GM19025 (cell line): ENCODE results near the gene LILRA2.
A peak's percentile ranks its signal among the peaks of the same experiment; 100 is the strongest.
"Not testable (repeated sequence)": the region's sequence is repeated elsewhere in the genome, so short reads cannot be mapped to it uniquely, and the experiment has no call there.

ENCODE experiments used
- ATAC-seq: cut with Tn5 transposase; IDR thresholded peaks from one replicate; pipeline ENCODE4 v1.9.1; 2021; ENCODE audit warnings: mild to moderate bottlenecking, low read depth, moderate library complexity; ENCODE audit not compliant: unreplicated experiment

Gene LILRA2

DNA sequence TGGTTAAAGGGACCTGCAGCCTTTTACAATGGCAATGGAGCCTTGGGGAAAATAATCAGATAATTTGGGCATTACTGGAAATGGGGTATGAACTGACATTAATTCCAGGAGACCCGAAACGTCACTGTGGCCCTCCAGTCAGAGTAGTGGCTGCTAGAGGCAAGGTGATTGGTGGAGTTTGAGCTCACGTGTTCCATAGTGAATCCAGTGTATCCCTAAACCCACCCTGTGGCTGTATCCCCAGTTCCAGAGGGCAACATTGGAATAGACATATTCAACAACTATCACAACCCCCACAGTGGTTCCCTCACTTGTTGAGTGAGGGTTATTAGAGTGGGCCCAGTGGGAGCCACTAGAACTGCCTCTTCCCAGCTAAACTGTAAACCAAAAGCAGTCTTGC lies 3.3 kb upstream of the LILRA2 start:
- no peak for ATAC-seq

DNA sequence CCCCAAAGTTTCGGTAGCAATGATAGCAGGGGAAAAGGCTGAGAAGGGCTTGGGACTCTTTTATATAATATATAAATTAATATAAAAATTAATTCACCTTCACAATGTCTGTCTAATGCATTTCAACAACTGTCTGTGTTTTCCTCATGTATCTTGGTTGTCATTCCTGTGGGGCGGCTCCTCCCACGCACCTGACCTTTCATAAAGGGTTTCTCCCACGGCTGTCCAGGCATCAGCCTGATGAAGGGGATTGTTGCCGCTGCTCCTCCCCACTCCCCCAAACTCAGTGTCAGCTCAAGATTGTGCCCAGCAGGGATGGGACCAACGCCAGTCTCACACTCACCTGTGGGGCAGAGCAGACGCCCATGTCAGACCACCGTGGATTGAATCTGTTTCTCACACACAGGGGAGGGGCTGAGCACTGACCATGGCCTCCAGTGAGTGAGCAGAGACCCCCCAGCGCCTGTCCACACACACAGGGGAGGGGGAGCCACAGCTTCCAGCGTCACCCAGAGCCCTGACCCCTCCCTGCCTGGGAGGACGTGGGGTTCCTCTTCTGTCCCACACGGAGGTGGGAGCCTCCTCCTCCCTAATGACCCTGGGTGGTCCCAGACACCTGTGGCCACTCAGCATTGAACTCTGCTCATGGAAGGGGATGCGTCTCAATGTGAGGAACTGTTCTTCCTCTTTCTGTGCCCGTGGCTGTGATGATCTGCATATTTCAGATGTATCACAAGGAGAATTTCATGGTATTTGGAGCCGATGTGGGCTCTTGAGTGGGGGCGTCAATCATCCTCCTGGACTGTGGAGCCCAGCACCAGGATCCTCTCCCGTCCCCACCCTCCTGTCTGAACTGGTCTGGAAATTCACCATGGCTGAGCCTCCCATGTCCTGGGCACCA lies 1.6 kb upstream of the LILRA2 start:
- not testable (repeated sequence) for ATAC-seq

DNA sequence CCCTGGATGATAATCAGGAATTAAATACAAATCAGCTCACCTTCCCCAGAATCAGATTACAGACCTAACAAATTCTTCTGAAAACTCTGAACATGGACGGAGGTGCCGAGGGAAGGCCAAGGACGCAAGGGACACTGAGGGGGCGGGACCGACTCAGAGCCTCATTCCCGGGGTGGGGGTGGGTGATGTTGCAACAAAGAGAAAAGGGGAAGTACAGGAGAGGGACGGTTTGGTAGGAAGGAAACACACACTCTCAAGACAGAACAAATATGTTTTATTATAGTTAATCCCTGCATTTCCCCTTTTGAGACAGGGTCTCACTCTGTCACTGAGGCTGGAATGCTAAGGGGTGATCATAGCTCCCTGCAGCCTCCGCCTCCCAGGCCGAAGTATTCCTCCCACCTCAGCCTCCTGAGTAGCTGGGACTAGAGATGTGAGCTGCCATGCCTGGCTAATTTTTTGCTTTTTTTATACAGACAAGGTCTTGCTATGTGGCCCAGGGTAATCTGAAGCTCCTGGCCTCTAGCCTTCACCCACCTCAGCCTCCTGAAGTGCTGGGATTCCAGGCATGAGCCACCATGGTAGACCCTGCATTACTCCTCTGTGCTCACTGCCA lies 786 bp upstream of the LILRA2 start:
- ATAC-seq: no peak

DNA sequence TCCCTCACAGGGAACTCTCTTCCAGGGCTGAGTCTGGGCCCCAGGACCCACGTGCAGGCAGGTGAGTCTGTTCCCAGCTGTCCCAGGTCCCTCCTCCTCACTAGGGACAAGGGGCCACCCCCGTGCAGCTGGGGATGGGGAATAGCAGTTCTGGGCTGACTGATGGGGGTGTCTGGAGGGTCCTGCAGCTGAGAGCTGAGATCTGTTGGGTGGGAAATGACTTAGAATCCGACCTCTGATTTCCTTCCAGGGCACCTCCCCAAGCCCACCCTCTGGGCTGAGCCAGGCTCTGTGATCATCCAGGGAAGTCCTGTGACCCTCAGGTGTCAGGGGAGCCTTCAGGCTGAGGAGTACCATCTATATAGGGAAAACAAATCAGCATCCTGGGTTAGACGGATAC lies 461 bp downstream of the LILRA2 start:
- no peak for ATAC-seq

DNA sequence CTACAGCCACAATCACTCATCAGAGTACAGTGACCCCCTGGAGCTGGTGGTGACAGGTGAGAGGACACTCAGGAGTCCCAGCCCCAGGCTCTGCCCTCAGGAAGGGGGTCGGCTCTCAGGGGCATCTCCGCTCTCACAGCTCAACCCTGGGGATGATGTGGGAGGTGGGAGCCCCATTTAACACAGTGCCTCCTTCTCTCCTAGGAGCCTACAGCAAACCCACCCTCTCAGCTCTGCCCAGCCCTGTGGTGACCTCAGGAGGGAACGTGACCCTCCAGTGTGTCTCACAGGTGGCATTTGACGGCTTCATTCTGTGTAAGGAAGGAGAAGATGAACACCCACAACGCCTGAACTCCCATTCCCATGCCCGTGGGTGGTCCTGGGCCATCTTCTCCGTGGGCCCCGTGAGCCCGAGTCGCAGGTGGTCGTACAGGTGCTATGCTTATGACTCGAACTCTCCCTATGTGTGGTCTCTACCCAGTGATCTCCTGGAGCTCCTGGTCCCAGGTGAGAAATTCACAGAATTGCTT lies 1.0 kb downstream of the LILRA2 start:
- no peak for ATAC-seq

DNA sequence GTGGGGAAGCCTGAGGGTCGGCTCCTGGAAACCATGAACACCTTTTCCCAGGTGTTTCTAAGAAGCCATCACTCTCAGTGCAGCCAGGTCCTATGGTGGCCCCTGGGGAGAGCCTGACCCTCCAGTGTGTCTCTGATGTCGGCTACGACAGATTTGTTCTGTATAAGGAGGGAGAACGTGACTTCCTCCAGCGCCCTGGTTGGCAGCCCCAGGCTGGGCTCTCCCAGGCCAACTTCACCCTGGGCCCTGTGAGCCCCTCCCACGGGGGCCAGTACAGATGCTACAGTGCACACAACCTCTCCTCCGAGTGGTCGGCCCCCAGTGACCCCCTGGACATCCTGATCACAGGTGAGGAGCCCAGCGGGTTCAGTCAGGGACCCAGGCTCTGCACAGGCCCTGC lies 1.6 kb downstream of the LILRA2 start:
- ATAC-seq: not testable (repeated sequence)

DNA sequence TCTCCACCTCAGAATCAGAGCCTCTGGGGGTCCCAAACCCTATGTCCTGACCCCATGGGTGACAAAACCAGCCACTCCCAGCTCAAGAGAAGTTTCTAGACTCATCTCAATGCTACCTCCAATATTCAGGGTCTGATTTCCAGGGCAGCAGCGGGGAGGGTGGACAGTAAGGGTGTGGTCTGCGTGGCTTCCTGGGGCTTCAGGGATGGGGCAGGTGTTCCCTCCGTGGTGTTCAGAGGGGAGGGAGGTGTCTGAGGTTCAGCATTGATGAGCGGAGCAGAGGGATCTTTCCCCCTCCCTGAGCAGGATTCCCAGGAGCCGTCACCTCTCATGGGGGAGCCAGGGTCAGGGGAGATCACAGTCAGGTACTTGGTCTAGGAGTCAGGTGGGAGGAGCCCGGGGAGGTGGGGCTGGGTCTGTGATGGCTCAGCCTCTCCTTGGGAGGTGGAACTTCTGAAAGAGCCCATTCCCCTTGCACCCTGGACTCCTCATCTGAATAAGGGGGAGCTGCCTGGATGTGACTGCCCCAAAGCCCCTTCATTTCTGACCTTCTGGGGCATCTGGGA lies 2.9 kb downstream of the LILRA2 start:
- ATAC-seq: no peak

DNA sequence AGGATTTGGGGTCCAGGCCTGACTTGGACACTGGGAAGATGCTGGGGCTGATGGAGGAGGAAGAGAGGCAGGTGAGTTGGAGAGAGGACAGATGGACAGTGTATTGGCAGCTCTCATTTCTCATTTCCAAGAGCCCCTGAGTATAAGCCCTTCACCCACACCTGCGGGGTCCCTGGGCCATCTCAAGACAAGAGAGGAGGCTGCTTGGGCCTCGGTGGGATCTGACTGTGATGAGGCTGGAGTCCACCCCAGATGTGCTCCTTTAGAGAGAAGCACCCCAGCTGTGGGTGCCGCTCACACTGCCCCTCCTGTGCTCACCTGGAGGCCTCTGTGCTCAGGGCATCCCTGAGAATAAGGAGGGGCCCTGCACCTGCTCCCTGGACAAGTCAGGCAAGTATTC lies 3.7 kb downstream of the LILRA2 start:
- no peak for ATAC-seq

DNA sequence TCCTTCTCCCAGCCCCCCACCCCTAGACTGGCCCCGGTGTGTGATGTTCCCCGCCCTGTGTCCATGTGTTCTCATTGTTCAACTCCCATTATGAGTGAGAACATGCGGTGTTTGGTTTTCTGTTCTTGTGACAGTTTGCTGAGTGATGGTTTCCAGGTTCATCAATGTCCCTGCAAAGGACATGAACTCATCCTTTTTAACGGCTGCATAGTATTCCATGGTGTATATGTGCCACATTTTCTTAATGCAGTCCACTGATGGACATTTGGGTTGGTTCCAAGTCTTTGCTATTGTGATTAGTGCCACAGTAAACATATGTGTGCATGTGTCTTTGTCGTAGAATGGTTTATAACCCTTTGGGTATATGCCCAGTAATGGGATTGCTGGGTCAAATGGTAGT lies 4.7 kb downstream of the LILRA2 start:
- ATAC-seq: not testable (repeated sequence)

DNA sequence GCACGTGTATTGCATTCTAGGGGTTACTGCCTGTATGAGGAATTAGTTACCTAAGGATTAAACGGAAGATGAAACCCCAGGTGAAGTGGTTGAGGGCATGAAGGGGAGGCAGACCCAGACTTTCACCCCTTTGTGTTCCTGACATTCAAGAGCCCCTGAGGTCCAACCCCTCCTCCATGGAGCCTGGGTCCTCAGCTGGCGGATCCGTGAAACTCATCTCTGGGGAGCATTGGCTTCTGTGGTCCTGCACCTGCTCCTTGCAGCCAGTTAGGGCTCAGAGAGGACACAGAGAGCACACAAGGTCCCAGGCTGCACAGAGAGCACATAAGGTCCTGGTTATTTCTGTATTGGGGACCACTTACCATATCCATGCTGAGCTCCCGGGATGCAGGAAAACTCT lies 12.8 kb downstream of the LILRA2 start:
- ATAC-seq: no peak

DNA sequence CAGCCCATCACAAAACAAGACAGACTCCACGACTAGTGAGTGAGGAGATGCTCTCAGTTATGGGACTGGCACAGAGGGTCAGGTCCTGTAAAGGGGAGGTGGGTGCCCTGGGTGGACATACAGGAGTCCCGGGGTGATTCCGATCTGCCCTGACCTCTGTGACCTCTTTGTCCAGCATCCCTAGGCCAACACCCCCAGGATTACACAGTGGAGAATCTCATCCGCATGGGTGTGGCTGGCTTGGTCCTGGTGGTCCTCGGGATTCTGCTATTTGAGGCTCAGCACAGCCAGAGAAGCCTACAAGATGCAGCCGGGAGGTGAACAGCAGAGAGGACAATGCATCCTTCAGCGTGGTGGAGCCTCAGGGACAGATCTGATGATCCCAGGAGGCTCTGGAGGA lies 13.4 kb downstream of the LILRA2 start:
- no peak for ATAC-seq

DNA sequence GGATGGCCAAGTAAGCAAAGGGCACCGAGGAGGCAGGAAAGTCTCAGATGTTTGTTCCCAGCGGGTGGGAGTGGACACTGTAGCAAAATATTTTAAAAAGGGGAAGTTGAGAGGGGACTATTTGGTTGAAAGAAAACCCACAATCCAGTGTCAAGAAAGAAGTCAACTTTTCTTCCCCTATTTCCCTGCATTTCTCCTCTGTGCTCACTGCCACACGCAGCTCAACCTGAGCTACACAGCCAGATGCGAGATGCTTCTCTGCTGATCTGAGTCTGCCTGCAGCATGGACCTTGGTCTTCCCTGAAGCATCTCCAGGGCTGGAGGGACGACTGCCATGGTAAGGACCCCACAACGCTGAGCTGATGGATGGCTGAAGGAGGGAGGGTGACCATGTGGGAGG lies 19.9 kb downstream of the LILRA2 start, which contains the start of gene LILRA1:
TSS of gene LILRA1 (plus strand) at position 188 of the 400 bp plus-strand sequence. CDS start 613 bp downstream, outside the sequence.
- not testable (repeated sequence) for ATAC-seq

DNA sequence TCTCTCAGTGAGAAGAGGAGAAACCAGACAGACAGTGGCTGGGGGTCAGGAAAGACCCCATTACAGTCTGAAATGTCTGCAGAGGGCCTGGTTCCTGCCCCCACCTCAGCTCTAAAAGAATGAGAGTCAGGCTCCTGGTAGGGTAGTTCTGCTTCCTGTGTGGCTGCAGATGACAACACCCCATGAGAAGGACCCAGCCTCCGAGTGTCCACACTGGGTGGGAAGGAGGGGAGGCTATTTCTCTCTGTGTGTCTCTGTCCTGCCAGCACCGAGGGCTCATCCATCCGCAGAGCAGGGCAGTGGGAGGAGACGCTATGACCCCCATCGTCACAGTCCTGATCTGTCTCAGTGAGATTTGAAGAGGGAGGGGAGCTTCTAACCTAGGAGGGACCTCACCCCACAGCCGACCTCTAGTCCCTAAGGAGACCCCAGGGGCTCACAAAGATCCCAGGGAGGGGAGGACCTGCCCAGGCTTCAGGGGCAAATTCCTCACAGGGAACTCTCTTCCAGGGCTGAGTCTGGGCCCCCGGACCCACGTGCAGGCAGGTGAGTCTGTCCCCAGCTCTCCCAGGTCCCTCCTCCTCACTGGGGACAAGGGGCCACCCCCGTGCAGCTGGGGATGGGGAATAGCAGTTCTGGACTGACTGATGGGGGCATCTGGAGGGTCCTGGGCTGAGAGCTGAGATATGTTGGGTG lies 20.5 kb downstream of the LILRA2 start:
- ATAC-seq: not testable (repeated sequence)

DNA sequence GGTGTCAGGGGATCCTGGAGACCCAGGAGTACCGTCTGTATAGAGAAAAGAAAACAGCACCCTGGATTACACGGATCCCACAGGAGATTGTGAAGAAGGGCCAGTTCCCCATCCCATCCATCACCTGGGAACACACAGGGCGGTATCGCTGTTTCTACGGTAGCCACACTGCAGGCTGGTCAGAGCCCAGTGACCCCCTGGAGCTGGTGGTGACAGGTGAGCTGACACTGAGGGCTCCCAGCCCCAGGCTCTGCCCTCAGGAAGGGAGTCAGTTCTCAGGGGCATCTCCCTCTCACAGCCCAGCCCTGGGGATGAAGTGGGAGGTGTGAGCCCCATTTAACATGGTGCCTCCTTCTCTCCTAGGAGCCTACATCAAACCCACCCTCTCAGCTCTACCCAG lies 21.1 kb downstream of the LILRA2 start:
- no peak for ATAC-seq

DNA sequence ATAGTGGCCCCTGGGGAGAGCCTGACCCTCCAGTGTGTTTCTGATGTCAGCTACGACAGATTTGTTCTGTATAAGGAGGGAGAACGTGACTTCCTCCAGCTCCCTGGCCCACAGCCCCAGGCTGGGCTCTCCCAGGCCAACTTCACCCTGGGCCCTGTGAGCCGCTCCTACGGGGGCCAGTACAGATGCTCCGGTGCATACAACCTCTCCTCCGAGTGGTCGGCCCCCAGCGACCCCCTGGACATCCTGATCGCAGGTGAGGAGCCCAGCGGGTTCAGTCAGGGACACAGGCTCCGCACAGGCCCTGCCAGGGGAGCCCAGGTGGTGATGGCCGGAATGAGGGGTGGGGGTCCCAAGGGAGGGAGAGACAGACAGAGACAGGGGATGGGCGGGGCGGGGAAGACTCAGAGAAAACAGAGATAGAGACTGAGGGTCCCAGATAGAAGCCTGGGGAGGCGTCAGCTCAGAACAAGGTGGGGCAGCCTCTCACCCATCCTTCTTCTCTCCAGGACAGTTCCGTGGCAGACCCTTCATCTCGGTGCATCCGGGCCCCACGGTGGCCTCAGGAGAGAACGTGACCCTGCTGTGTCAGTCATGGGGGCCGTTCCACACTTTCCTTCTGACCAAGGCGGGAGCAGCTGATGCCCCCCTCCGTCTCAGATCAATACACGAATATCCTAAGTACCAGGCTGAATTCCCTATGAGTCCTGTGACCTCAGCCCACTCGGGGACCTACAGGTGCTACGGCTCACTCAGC lies 22.3 kb downstream of the LILRA2 start:
- ATAC-seq: not testable (repeated sequence)

DNA sequence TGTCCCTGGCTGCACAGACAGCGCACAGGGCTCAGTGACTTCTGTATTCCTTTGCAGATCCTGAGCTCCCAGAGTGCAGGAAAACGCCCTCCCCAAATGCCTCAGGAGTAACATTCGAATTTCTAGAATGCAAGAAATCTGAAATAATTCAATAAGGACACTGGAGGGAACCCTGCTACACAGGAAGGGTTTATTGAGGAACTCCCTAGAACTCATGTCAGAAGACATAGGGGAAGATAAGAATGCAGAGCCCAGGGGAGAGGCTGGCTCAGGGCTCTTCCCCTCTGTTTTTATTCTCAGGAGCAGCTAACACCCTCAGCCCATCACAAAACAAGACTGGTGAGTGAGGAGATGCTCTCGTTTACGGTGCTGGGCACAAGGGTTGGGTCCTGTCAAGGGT lies 26.6 kb downstream of the LILRA2 start:
- ATAC-seq: no peak

DNA sequence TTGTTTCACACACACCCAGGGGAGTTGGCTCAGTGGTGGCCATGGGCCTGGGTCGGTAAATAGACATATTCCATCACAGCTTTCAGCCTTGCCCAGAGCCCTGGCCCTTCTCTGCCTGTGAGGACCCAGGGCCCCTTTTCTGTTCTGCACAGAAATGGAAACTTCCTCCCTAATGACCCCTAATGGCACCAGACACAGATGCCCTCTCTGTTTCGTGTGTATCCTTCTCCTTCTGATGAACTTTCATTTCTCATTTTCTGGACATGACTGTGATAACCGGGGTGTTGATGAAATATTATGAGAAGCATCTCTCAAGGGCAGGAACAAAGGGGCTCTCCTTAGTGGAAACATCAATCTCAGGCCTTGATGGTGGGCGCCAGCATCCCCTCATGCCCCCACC lies 32.6 kb downstream of the LILRA2 start:
- ATAC-seq: no peak

DNA sequence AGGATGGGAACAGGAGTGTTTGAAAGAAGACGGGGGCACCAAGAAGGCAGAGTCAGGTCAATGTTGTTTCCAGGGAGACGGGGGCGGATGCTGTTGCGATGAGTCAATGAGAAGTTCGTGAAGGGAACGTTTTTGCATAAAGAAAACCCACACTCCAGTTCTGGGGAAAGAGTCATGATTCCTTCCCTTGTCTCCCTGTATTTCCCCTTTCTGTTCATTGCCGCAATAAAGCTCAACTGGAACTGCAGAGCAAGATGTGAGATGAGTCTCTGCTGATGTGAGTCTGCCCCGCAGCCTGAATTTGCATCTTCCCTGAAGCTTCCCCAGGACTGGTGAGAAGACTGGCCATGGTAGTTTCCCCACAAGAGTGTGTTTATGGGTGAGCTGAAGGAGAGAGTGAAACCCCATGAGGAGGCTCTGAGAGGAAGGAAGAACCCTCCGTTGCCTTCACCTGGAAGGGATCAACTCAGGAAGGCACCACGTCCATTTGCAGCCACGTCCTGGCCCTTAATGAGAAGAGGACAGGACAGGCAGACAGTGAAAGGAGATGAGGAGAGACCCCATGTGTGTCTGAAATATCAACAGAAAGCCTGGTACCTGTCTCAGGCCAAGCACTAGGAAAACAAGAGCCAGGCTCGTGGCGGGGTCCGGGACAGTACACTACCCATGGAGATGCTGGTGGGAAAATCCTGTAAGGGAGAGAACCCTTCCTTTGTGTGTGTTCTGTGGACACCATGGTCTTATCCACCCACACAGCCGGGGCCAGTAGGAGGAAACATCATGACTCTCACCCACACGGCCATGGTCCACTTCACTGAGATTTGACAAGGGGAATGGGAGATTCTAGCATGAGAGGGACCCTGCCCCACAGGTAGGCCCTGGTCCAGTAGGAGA lies 33.5 kb downstream of the LILRA2 start:
- ATAC-seq: peak; percentile 77

DNA sequence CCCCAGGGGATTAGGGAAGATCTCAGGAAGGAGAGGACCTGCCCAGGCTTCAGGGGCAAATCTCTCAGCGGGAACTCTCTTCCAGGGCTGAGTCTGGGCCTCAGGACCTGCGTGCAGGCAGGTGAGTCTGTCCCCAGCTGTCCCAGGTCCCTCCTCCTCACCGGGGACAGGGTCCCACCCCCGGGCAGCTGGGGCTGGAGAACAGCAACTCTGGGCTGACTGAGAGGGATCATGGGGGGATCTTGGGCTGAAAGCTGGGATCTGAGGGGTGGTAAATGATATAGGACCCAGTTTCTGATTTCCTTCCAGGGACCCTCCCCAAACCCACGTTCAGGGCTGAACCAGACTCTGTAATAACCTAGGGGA lies 34.2 kb downstream of the LILRA2 start:
- no peak for ATAC-seq
